ENCODE results near the gene HDHD5.

HDHD5 gene

DNA sequence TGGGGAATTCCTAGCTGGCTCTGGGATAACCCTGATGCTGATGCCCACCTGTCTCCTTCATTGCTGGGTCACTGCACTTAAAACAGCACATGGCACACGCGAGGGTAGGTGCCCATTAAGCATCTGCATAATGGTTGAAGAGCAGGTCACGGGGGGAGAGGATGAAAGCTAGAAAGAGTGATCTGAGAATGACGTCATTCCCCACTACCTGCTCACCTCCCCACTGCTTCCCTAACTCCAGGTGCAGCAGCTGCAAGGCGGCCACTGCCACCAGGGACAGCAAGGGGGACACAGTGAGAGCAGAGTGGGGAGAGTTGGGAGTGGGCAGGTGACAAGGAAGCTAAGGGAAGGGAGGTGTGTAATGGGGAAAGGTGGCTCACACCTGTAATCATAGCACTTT lies 33.1 kb upstream of the HDHD5 start:
- TF ChIP-seq, protein P1, sequence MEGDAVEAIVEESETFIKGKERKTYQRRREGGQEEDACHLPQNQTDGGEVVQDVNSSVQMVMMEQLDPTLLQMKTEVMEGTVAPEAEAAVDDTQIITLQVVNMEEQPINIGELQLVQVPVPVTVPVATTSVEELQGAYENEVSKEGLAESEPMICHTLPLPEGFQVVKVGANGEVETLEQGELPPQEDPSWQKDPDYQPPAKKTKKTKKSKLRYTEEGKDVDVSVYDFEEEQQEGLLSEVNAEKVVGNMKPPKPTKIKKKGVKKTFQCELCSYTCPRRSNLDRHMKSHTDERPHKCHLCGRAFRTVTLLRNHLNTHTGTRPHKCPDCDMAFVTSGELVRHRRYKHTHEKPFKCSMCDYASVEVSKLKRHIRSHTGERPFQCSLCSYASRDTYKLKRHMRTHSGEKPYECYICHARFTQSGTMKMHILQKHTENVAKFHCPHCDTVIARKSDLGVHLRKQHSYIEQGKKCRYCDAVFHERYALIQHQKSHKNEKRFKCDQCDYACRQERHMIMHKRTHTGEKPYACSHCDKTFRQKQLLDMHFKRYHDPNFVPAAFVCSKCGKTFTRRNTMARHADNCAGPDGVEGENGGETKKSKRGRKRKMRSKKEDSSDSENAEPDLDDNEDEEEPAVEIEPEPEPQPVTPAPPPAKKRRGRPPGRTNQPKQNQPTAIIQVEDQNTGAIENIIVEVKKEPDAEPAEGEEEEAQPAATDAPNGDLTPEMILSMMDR (IDR thresholded peaks at IDR 0.05; ENCODE audit: low read depth, low read length) = no peak

DNA sequence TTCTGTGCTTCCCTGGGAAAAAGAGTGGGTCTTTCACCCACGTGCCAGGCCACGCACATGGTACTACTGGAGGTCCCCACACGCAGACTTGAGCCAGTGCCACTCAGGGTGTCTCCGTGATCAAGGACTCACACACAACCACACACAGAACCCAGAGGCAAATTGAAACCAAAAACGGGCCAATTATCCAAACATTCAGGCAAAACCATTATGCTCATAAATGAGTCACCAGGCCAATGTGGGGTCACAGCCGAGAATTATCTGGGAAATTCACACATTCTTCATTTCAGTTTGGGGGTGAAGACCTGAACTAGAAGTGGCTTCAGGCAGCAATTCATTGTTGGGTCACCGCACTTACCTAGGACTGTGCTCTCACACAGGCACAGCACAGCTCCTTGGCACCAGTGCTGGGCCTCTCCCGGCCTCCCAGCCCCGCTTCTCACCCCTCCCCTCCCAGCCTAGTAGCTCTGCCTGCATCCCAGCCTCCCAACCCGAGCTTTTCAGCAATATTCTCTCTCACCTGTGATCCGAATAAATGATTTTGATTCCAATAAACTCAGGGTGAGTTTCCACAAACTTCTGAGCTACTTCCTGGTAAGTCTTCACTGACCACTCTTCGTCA lies 32.2 kb upstream of the HDHD5 start:
- DNase-seq (ENCODE audit: extremely low read depth, low read depth) = peak; percentile 44
- TF ChIP-seq, protein P1 (IDR thresholded peaks at IDR 0.05; ENCODE audit: low read depth, low read length) = no peak

More for the DNA sequence above, 33.1 kb upstream of the HDHD5 start:
- DNase-seq (ENCODE audit: extremely low read depth, low read depth) = no peak

DNA sequence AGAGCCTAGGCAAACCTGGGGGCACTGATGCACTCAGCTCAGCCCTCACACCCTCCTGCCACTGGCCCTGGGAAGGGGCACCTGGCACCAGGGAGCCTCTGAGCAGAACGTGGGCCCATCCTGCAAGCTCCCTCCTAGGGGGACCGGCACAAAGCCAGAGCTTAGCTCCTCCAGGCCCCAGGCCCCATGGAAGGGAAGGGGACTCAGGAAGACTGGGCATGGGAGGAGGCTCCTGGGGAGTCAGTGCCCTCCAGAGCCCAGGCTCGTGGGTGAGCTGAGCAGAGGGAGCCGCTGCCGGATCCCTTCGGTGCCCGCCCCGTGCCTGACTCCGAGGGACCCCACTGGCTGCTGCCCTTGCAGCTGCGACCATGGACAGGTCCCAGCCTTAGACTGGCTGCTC lies 31.6 kb upstream of the HDHD5 start:
- DNase-seq (ENCODE audit: extremely low read depth, low read depth) = no peak
- TF ChIP-seq, protein P1 (IDR thresholded peaks at IDR 0.05; ENCODE audit: low read depth, low read length) = no peak

DNA sequence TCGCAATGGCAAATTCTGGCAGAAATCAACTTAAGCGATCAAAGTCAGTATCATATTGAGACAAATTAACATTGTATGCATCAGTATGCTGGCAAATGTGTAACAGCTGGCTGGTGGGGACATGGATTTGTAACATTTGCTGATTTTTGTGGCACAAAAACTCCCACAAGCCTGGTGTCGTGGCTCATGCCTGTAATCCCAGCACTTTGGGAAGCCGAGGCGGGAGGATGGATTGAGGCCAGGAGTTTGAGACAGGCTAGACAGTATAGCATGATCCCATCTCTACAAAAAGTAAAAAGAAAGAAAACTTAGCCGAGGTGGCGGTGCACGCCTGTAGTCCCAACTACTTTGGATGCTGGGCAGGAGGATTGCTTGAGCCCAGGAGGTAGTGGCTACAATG lies 17.6 kb upstream of the HDHD5 start:
- TF ChIP-seq, protein P1 (IDR thresholded peaks at IDR 0.05; ENCODE audit: low read depth, low read length) = no peak

DNA sequence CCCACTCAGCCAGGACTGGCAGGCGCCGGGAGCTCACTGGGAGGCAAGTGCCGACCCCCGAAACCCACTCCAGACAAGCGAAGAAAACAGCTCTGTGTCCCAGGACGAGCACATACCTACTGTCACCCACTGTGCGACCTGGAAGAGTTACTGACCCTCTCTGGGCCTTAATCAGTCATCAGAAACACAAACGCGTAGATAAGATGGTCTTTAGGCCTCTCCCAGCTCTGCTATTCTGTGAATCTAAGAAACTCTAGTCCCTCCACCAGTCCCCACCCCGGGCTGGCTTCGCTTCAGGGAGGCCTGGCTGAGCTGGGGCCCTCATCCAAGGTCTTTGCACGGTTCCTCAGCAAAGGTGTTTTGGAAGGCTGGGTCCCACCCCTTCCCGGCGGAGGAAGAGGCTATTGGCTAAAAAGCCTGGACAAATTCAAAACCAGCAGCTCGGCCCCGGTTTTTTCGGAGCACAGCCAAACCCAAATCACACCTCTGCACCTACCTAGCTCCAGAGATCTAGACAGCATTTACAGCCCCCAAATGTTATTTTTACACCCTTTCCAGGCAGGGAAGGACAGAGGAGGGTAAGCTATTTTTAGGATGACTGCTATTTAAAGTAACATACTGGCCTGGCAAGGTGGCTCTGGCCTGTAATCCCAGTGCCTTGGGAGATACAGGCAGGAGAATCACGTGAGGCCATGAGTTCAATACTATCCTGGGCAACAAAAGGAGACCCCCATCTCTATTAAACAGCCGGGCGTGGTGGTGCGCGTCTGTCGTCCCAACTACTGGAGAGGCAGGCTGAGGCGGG lies 13.2 kb upstream of the HDHD5 start:
- no peak for DNase-seq (ENCODE audit: extremely low read depth, low read depth)

More for the DNA sequence above, 17.6 kb upstream of the HDHD5 start:
- no peak for DNase-seq (ENCODE audit: extremely low read depth, low read depth)

DNA sequence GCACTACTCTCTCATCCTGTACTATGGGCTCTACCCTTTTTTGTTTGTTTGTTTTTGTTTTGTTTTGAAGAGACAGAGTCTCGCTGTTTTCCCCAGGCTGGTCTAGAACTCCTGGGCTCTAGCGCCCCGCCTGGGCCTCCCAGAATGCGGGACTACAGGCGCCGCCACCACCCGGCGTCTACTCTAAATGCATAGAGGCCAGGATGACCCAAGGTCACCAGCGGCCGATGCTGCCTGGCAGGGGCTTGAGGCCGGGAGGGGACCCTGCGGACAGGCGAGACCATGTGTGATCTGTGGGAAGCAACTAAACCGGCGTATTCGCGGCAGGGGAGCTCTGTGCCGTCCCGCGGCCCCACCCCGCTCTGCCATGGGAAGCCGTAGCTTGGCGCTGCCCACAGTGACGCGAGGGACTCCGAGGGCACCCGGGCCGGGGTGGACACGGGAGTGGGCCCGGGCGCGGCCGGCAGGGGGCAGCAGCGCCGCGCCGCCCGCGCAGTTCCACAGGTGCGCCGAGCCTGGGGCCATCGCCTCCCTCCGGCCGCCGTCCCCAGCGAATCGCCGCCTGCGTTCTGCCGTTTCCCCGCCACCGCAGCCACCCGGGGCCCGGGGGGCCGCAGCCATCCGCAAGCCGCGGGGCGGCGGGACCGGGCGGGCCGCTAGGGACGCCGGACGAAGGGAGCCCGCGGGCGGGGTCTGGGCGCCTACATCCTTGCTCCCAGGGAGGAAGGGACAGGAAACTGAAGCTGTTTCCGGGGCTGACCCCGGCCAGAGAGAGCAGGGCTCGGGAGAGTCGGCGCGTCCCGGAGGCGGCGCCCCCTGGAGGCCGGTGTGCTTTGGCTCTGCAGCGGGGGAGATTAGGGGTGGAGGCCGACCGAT lies 12.3 kb upstream of the HDHD5 start:
- TF ChIP-seq, protein P1 (IDR thresholded peaks at IDR 0.05; ENCODE audit: low read depth, low read length) = peak; percentile 93
- DNase-seq (ENCODE audit: extremely low read depth, low read depth) = peak; percentile 57

More for the DNA sequence above, 13.2 kb upstream of the HDHD5 start:
- TF ChIP-seq, protein P1 (IDR thresholded peaks at IDR 0.05; ENCODE audit: low read depth, low read length) = no peak
